Astrocyte (in vitro differentiated cells and primary cell): ENCODE measurements around the gene RMND1. TPM values are rescaled to one million over a fixed set of nuclear protein-coding genes. Genes with fewer than 3 reads are reported as not detected.

Source experiments
- DNase-seq: peaks from one replicate; pipeline ENCODE4 v3.0.0-alpha.2; 2010; ENCODE audit warnings: low read depth
- FAIRE-seq: peaks from 2 replicates; lab custom pipeline; 2011; peaks lifted over from hg19 to GRCh38; lab: Jason Lieb, UNC
- H2AFZ ChIP-seq: 2 replicates; pipeline ENCODE4 v1.6.0; 2012; ENCODE audit warnings: low read depth, low read length, inconsistent platforms
- H3K27ac ChIP-seq: 2 replicates; pipeline ENCODE4 v1.5.1; 2011; ENCODE audit warnings: low read depth, low read length, inconsistent platforms
- H3K27me3 ChIP-seq: 2 replicates; pipeline ENCODE4 v1.6.0; 2011; ENCODE audit warnings: low read length, inconsistent platforms; ENCODE audit not compliant: insufficient read depth
- H3K36me3 ChIP-seq: 2 replicates; pipeline ENCODE4 v1.5.1; 2011; ENCODE audit warnings: low read length, inconsistent platforms; ENCODE audit not compliant: insufficient read depth
- H3K4me1 ChIP-seq: 2 replicates; pipeline ENCODE4 v1.5.1; 2011; ENCODE audit warnings: low read length, inconsistent platforms; ENCODE audit not compliant: insufficient read depth
- H3K4me2 ChIP-seq: 2 replicates; pipeline ENCODE4 v1.6.0; 2012; ENCODE audit warnings: low read length, inconsistent platforms
- H3K4me3 ChIP-seq: 2 replicates; pipeline ENCODE4 v1.5.1; 2011; ENCODE audit warnings: low read depth, mild to moderate bottlenecking, low read length, inconsistent platforms; ENCODE audit not compliant: insufficient read depth
- H3K79me2 ChIP-seq: 2 replicates; pipeline ENCODE4 v1.6.0; 2012; ENCODE audit warnings: mild to moderate bottlenecking, low read length, inconsistent platforms; ENCODE audit not compliant: insufficient read depth
- H3K9ac ChIP-seq: 2 replicates; pipeline ENCODE4 v1.6.0; 2012; ENCODE audit warnings: mild to moderate bottlenecking, low read length, inconsistent platforms
- H3K9me3 ChIP-seq: 2 replicates; pipeline ENCODE4 v1.5.1; 2012; ENCODE audit warnings: low read depth, mild to moderate bottlenecking, low read length, inconsistent platforms; ENCODE audit not compliant: insufficient read depth
- H4K20me1 ChIP-seq: 2 replicates; pipeline ENCODE4 v1.6.0; 2012; ENCODE audit warnings: low read length, inconsistent platforms; ENCODE audit not compliant: insufficient read depth
- H3K27ac Mint-ChIP-seq: one replicate; pipeline ENCODE4 v1.8.0; 2021; ENCODE audit warnings: mild to moderate bottlenecking, mixed read lengths; ENCODE audit not compliant: unreplicated experiment
- H3K27me3 Mint-ChIP-seq: one replicate; pipeline ENCODE4 v1.8.0; 2021; ENCODE audit warnings: low read depth, mixed read lengths; ENCODE audit not compliant: unreplicated experiment
- H3K36me3 Mint-ChIP-seq: one replicate; pipeline ENCODE4 v1.8.0; 2021; ENCODE audit warnings: low read depth, mixed read lengths; ENCODE audit not compliant: unreplicated experiment
- H3K4me1 Mint-ChIP-seq: one replicate; pipeline ENCODE4 v1.8.0; 2021; ENCODE audit warnings: low read depth, mixed read lengths; ENCODE audit not compliant: unreplicated experiment
- H3K4me3 Mint-ChIP-seq: one replicate; pipeline ENCODE4 v1.8.0; 2021; ENCODE audit warnings: mild to moderate bottlenecking, moderate library complexity, mixed read lengths; ENCODE audit not compliant: unreplicated experiment
- H3K9me3 Mint-ChIP-seq: one replicate; pipeline ENCODE4 v1.8.0; 2021; ENCODE audit warnings: mild to moderate bottlenecking, mixed read lengths; ENCODE audit not compliant: unreplicated experiment
- EZH2 ChIP-seq: IDR thresholded peaks from 2 replicates; pipeline ENCODE4 v1.6.1; 2012; ENCODE audit warnings: mild to moderate bottlenecking, low read length, inconsistent platforms; ENCODE audit not compliant: insufficient read depth
- total RNA-seq: library from RNA; stranded (reverse); gene quantifications from 2 replicates; pipeline ENCODE4 v1.2.1, GENCODE V29; 2021
- TF ChIP-seq, protein P1 (sequence below): IDR thresholded peaks from 2 replicates; pipeline ENCODE4 v1.5.1; 2011; ENCODE audit warnings: low read depth, mild to moderate bottlenecking, inconsistent platforms, low read length, moderate library complexity; ENCODE audit not compliant: insufficient read depth

RMND1 gene
- total RNA-seq, 1 donor from 2014 or later = 25.9 TPM

DNA sequence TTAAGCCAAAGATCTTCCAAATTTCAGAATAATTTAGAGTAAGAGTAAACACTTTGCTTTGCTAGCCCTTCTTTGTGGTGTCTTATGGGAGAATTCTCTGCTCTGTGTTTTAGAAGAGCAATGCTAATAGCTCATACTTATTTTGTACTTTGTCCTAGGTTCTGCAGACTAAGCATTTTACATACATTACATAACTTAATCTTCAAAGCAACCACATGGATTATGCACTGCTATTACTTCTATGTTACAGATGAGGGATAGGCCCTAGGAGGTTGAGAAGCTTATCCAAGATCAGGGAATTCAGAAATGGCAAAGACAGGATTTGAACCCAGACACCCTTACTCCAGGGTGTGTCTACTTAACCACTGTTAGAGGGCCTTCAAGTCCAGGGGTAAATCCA lies 32.1 kb upstream of the RMND1 start:
- Mint-ChIP-seq H3K4me3 (no peak overlapping the region), H3K27me3 (no peaks in the 10 kb centered on the region), H3K4me1 (peaks cover 7% of the 10 kb centered on the region), H3K27ac (no peak overlapping the region), H3K9me3 (peaks cover 2% of the 10 kb centered on the region), H3K36me3 (no peaks in the 10 kb centered on the region)
- Histone ChIP-seq H3K4me1 (no peaks in the 10 kb centered on the region), H3K79me2 (no peaks in the 10 kb centered on the region), H2AFZ (no peak overlapping the region), H3K9ac (no peak overlapping the region), H3K4me3 (no peak overlapping the region), H3K4me2 (no peak overlapping the region), H3K27me3 (no peaks in the 10 kb centered on the region), H3K36me3 (no peaks in the 10 kb centered on the region), H3K27ac (no peak overlapping the region), H4K20me1 (no peaks in the 10 kb centered on the region), H3K9me3 (no peaks in the 10 kb centered on the region)
- no peak for TF ChIP-seq EZH2
- TF ChIP-seq, protein P1, sequence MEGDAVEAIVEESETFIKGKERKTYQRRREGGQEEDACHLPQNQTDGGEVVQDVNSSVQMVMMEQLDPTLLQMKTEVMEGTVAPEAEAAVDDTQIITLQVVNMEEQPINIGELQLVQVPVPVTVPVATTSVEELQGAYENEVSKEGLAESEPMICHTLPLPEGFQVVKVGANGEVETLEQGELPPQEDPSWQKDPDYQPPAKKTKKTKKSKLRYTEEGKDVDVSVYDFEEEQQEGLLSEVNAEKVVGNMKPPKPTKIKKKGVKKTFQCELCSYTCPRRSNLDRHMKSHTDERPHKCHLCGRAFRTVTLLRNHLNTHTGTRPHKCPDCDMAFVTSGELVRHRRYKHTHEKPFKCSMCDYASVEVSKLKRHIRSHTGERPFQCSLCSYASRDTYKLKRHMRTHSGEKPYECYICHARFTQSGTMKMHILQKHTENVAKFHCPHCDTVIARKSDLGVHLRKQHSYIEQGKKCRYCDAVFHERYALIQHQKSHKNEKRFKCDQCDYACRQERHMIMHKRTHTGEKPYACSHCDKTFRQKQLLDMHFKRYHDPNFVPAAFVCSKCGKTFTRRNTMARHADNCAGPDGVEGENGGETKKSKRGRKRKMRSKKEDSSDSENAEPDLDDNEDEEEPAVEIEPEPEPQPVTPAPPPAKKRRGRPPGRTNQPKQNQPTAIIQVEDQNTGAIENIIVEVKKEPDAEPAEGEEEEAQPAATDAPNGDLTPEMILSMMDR = no peak
- FAIRE-seq (no peak), DNase-seq (no peak)

DNA sequence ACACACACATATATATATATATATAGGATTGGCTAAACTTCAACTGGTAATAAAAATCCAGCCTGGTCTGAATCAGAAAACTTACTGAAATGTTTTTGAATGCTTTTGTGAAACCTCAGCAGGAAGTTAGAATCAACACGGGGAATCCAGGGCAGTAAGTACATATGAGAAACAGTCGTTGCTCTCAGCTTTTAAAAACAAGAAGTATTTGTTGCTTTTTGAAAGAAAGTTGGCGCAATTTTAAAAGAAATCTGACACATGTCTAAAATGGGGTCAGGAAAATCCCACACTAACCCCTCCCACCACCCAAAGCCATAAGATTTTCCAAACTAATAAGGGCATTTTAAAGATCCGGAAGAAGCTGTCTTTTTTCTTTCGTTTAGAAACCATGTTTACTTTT lies 30.4 kb upstream of the RMND1 start:
- Histone ChIP-seq H3K4me1 (no peaks in the 10 kb centered on the region), H3K27me3 (no peaks in the 10 kb centered on the region), H3K27ac (no peak overlapping the region), H3K79me2 (no peaks in the 10 kb centered on the region), H3K4me2 (peak overlapping the region; percentile 67), H3K36me3 (no peaks in the 10 kb centered on the region), H3K9me3 (no peaks in the 10 kb centered on the region), H2AFZ (no peak overlapping the region), H4K20me1 (no peaks in the 10 kb centered on the region), H3K9ac (peak overlapping the region; percentile 29), H3K4me3 (peak overlapping the region; percentile 7)
- Mint-ChIP-seq H3K27ac (no peak overlapping the region), H3K27me3 (no peaks in the 10 kb centered on the region), H3K4me3 (no peak overlapping the region), H3K9me3 (peaks cover 2% of the 10 kb centered on the region), H3K4me1 (peaks cover 7% of the 10 kb centered on the region), H3K36me3 (no peaks in the 10 kb centered on the region)
- DNase-seq (no peak), FAIRE-seq (peak; percentile 78)
- no peak for TF ChIP-seq EZH2
- TF ChIP-seq, protein P1 = no peak

DNA sequence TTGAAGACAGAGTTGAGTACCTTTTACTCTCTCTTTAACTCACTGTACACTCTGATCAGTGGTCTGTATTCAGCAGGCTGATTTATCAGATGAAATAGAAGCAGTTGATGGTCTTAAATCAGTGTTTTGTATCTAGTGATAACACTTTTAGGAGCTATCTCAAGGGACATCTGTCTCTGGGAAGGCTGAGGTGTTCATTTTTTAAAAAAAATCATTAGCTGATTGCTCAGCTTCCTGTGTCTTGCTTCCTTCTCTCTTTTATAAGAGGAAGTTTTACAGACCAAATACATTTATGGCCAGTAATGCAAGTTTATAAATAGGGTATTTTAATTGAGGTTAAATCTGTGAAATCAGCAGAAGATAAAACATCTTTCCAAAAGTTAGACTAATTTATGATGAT lies 29.9 kb upstream of the RMND1 start:
- Histone ChIP-seq H3K9ac (no peak overlapping the region), H3K27me3 (no peaks in the 10 kb centered on the region), H2AFZ (no peak overlapping the region), H4K20me1 (no peaks in the 10 kb centered on the region), H3K4me2 (no peak overlapping the region), H3K4me1 (no peaks in the 10 kb centered on the region), H3K79me2 (no peaks in the 10 kb centered on the region), H3K4me3 (no peak overlapping the region), H3K9me3 (no peaks in the 10 kb centered on the region), H3K36me3 (no peaks in the 10 kb centered on the region), H3K27ac (no peak overlapping the region)
- Mint-ChIP-seq H3K27ac (no peak overlapping the region), H3K4me3 (no peak overlapping the region), H3K27me3 (no peaks in the 10 kb centered on the region), H3K36me3 (no peaks in the 10 kb centered on the region), H3K9me3 (peaks cover 2% of the 10 kb centered on the region), H3K4me1 (peaks cover 7% of the 10 kb centered on the region)
- no peak for TF ChIP-seq EZH2
- DNase-seq = no peak
- FAIRE-seq = no peak
